Keratinocyte (primary cell): ENCODE results near the gene ZNF511. TPM values are rescaled to one million over a fixed set of nuclear protein-coding genes. Genes with fewer than 3 reads are reported as not detected.

Experiments used
- DNase-seq: peaks from one replicate; pipeline ENCODE4 v3.0.0-alpha.2; 2011; ENCODE audit warnings: low read depth, missing footprints, low spot score
- FAIRE-seq: peaks from 2 replicates; lab custom pipeline; 2011; peaks lifted over from hg19 to GRCh38; lab: Jason Lieb, UNC
- H2AFZ ChIP-seq: 2 replicates; pipeline ENCODE4 v1.6.0; 2012; ENCODE audit warnings: low read length, control low read depth, inconsistent platforms; ENCODE audit not compliant: control insufficient read depth
- H3K27ac ChIP-seq: 2 replicates; pipeline ENCODE4 v1.5.1; 2011; ENCODE audit warnings: low read length; ENCODE audit not compliant: control insufficient read depth, insufficient read depth
- H3K27me3 ChIP-seq: 3 replicates; pipeline ENCODE4 v1.6.0; 2011; ENCODE audit warnings: low read length; ENCODE audit not compliant: control insufficient read depth, insufficient read depth; ENCODE audit errors: extremely low read depth
- H3K36me3 ChIP-seq, 2 experiments: 2 replicates in 1 of 2; 3 replicates in 1 of 2; pipeline ENCODE4 v1.5.1; 2011; ENCODE audit warnings: low read length in 2 of 2, mild to moderate bottlenecking in 1 of 2; ENCODE audit not compliant: control insufficient read depth in 2 of 2, insufficient read depth in 2 of 2; ENCODE audit errors: extremely low read depth in 1 of 2
- H3K4me1 ChIP-seq: 3 replicates; pipeline ENCODE4 v1.5.1; 2011; ENCODE audit warnings: low read length; ENCODE audit not compliant: control insufficient read depth, insufficient read depth; ENCODE audit errors: extremely low read depth
- H3K4me2 ChIP-seq: 3 replicates; pipeline ENCODE4 v1.6.0; 2011; ENCODE audit warnings: low read depth, low read length; ENCODE audit not compliant: control insufficient read depth, insufficient read depth; ENCODE audit errors: extremely low read depth
- H3K4me3 ChIP-seq, 3 experiments: fragments of 200-600 bp in 1 of 3; sonication (generic) in 1 of 3; 2 replicates in 2 of 3; 3 replicates in 1 of 3; pipeline ENCODE4 v1.5.1; 2011 to 2016; ENCODE audit warnings: low read length in 3 of 3, mild to moderate bottlenecking in 3 of 3, control low read depth in 2 of 3, inconsistent platforms in 1 of 3, low read depth in 1 of 3, mixed read lengths in 1 of 3, mixed run types in 1 of 3, moderate library complexity in 1 of 3; ENCODE audit not compliant: control insufficient read depth in 2 of 3, insufficient read depth in 2 of 3; ENCODE audit errors: extremely low read depth in 1 of 3
- H3K79me2 ChIP-seq: 2 replicates; pipeline ENCODE4 v1.6.0; 2012; ENCODE audit warnings: low read length; ENCODE audit not compliant: control insufficient read depth, insufficient read depth
- H3K9ac ChIP-seq: 3 replicates; pipeline ENCODE4 v1.6.0; 2011; ENCODE audit warnings: low read length; ENCODE audit not compliant: control insufficient read depth, insufficient read depth; ENCODE audit errors: extremely low read depth
- H3K9me1 ChIP-seq: 3 replicates; pipeline ENCODE4 v1.6.0; 2011; ENCODE audit warnings: low read length; ENCODE audit not compliant: control insufficient read depth, insufficient read depth; ENCODE audit errors: extremely low read depth
- H3K9me3 ChIP-seq: 2 replicates; pipeline ENCODE4 v1.5.1; 2012; ENCODE audit warnings: low read depth, low read length; ENCODE audit not compliant: control insufficient read depth
- H4K20me1 ChIP-seq: 3 replicates; pipeline ENCODE4 v1.6.0; 2011; ENCODE audit warnings: low read length; ENCODE audit not compliant: control insufficient read depth, insufficient read depth; ENCODE audit errors: extremely low read depth
- CTCF ChIP-seq, 3 experiments: IDR thresholded peaks in 1 of 3; conservative IDR thresholded peaks in 1 of 3; optimal IDR thresholded peaks in 1 of 3; 2 replicates in 2 of 3; 3 replicates in 1 of 3; pipeline versions ENCODE3 to v1.5.1; 2011; ENCODE audit warnings: low read length in 3 of 3, mild to moderate bottlenecking in 3 of 3, moderate library complexity in 2 of 3, control low read depth in 1 of 3, inconsistent platforms in 1 of 3; ENCODE audit not compliant: insufficient read depth in 2 of 3; ENCODE audit errors: extremely low read depth in 1 of 3
- EZH2 ChIP-seq: IDR thresholded peaks from one replicate; pipeline ENCODE4 v1.6.1; 2012; ENCODE audit warnings: inconsistent platforms, mild to moderate bottlenecking, low read length, moderate library complexity
- dilution Hi-C: fragments of 300-500 bp; cut with MboI; formaldehyde crosslinking; loops from one replicate; pipeline ENCODE4 v1.7.0; 2020; ENCODE audit warnings: low sequenced_read_pairs; ENCODE audit not compliant: extremely low pct_ligation_motif_present
- polyA plus RNA-seq, 5 experiments: library from polyadenylated mRNA; depleted of rRNA in 3 of 5; stranded (reverse) in 3 of 5; stranded (forward) in 1 of 5; unstranded in 1 of 5; fragments of >200 nt; gene quantifications; 1 replicate in 1 of 5; 2 replicates in 3 of 5; 3 replicates in 1 of 5; pipeline versions ENCODE4 v1.2.1 to v1.2.3, GENCODE V29; 2011 to 2012; ENCODE audit warnings: missing spikeins in 2 of 5, low read depth in 1 of 5, low replicate concordance in 1 of 5

ZNF511 gene
- polyA plus RNA-seq, 1 donor (not counting 4 experiments of a cell fraction or from before 2014, with no cell fraction given), result 20.2 TPM

DNA sequence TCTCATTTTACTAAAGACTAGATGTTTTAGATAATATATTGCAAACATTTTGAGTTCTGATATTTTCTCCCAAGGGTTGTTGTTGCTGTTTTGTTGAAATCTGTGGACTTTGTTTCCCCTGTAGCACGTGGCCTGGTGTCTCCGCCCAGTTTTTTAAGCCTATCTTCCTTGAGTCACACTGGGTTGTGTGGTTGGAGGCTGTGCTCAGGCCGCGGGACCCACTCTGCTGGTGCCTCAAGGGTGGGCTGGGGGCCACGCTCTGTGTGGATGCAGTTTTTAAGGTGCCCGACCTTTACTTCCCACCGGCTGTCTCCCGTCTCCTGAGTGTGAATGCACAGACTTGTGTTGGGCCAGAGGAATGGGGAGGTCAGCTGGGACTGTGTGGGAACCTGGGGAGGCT lies 34.2 kb downstream of the ZNF511 start:
- peaks cover 5% of the 10 kb centered on the region for H3K27me3 ChIP-seq
- H4K20me1 ChIP-seq, result no peaks in the 10 kb centered on the region
- H3K27ac ChIP-seq, result no peak overlapping the region
- H3K4me1 ChIP-seq, result no peaks in the 10 kb centered on the region
- no peak overlapping the region for H3K4me2 ChIP-seq
- H3K9ac ChIP-seq, result no peak overlapping the region
- TF ChIP-seq EZH2 (no peak), CTCF (optimal IDR thresholded peaks at IDR 0.05 in 1 of 3, IDR thresholded peaks at IDR 0.05 in 1 of 3, conservative IDR thresholded peaks at IDR 0.05 in 1 of 3; ENCODE audit: extremely low read depth in 1 of 3, insufficient read depth in 2 of 3, low read length in 3 of 3) (no peak)
- dilution Hi-C loops, result no loop called here
- H3K9me1 ChIP-seq, result no peaks in the 10 kb centered on the region
- FAIRE-seq, result no peak
- no peak overlapping the region for H3K4me3 ChIP-seq
- DNase-seq, result no peak
- no peaks in the 10 kb centered on the region for H3K9me3 ChIP-seq
- peak overlapping the region; percentile 17 for H2AFZ ChIP-seq
- no peaks in the 10 kb centered on the region for H3K79me2 ChIP-seq
- H3K36me3 ChIP-seq, result no peaks in the 10 kb centered on the region

- Histone ChIP-seq H3K27ac (no peak overlapping the region), H3K36me3 (no peaks in the 10 kb centered on the region), H2AFZ (no peak overlapping the region), H4K20me1 (no peaks in the 10 kb centered on the region), H3K4me3 (no peak overlapping the region), H3K4me1 (no peaks in the 10 kb centered on the region), H3K9me3 (no peaks in the 10 kb centered on the region), H3K4me2 (no peak overlapping the region), H3K79me2 (no peaks in the 10 kb centered on the region), H3K27me3 (peaks cover 5% of the 10 kb centered on the region), H3K9me1 (no peaks in the 10 kb centered on the region), H3K9ac (no peak overlapping the region)
- TF ChIP-seq EZH2 (no peak), CTCF (optimal IDR thresholded peaks at IDR 0.05 in 1 of 3, IDR thresholded peaks at IDR 0.05 in 1 of 3, conservative IDR thresholded peaks at IDR 0.05 in 1 of 3; ENCODE audit: extremely low read depth in 1 of 3, insufficient read depth in 2 of 3, low read length in 3 of 3) (no peak)
- FAIRE-seq (no peak), DNase-seq (no peak)
- dilution Hi-C loops, result no loop called here
These were observed 34.8 kb downstream of the ZNF511 start for GRCh38 chr10:133343558-133343957.
